D721Med (cell line): Measurements from ENCODE around the gene AUTS2.

Experiments used
- DNase-seq: peaks from one replicate; pipeline ENCODE4 v3.0.0; 2011; ENCODE audit warnings: low spot score; ENCODE audit not compliant: insufficient read length
- FAIRE-seq: peaks from 2 replicates; lab custom pipeline; 2011; peaks lifted over from hg19 to GRCh38; lab: Jason Lieb, UNC
- TF ChIP-seq, protein P1 (sequence below): IDR thresholded peaks from 2 replicates; pipeline ENCODE4 v1.5.1; 2012; ENCODE audit warnings: mild to moderate bottlenecking, control low read depth; ENCODE audit not compliant: insufficient read depth; ENCODE audit errors: missing control alignments

AUTS2 gene

DNA sequence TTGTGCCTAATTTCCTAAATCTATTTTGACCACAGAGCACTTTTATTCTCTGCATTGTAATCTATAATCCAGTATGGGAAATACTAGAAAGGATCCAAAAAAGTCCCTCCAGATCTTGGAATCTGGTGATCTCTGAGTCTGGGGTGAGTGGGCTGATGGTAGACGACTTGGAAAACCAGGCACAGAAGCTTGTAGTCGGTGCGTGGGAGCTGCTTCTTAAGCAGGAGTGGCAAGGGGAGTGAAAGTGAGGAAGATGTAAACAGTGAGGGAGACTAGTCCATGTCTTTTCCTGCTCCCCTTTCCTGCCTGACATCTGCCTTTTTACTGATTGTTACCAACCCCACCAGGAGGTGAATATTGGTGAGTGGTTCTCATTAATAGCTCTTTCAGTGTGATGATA is 6.8 kb downstream of the AUTS2 start:
- FAIRE-seq (no peak), DNase-seq (no peak)
- TF ChIP-seq, protein P1, sequence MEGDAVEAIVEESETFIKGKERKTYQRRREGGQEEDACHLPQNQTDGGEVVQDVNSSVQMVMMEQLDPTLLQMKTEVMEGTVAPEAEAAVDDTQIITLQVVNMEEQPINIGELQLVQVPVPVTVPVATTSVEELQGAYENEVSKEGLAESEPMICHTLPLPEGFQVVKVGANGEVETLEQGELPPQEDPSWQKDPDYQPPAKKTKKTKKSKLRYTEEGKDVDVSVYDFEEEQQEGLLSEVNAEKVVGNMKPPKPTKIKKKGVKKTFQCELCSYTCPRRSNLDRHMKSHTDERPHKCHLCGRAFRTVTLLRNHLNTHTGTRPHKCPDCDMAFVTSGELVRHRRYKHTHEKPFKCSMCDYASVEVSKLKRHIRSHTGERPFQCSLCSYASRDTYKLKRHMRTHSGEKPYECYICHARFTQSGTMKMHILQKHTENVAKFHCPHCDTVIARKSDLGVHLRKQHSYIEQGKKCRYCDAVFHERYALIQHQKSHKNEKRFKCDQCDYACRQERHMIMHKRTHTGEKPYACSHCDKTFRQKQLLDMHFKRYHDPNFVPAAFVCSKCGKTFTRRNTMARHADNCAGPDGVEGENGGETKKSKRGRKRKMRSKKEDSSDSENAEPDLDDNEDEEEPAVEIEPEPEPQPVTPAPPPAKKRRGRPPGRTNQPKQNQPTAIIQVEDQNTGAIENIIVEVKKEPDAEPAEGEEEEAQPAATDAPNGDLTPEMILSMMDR = no peak

DNA sequence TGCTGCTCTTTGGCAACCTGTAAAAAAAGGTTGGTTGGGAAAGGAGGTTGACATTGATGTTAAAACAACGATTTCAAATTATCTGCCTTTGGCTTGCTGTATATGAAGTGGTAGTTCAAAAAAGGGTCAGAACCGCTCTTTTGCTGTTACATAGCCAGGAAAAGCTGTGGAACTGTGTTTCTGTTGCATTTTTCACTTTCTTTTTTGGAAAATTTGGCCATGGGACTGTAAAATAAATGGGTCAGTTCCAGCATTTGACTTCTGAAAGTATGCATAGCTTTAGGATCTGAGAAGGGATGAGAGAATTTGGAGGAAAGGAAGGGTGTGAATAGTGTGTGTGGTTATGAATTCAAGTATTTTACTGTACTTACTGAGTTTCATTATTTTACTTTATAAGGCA is 7.3 kb downstream of the AUTS2 start:
- DNase-seq (no peak), FAIRE-seq (no peak)
- TF ChIP-seq, protein P1 = no peak

DNA sequence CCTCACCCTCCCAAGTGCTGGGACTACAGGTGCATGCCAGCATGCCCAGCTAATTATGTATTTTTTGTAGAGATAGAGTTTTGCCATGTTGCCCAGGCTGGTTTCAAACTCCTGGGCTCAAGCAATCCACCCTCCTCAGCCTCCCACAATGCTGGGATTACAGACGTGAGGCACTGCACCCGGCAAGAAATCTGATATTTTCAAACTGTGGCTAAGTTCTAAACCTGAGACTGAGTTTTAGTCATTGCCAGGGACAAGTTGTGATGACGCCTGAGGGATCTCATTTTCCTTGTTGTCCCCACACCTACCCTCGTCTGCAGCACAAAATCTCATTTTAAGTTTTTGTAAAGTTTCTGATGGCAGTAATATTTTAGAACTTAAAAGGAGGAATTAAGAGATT is 9.8 kb downstream of the AUTS2 start:
- DNase-seq = no peak
- TF ChIP-seq, protein P1 = no peak
- FAIRE-seq = no peak

DNA sequence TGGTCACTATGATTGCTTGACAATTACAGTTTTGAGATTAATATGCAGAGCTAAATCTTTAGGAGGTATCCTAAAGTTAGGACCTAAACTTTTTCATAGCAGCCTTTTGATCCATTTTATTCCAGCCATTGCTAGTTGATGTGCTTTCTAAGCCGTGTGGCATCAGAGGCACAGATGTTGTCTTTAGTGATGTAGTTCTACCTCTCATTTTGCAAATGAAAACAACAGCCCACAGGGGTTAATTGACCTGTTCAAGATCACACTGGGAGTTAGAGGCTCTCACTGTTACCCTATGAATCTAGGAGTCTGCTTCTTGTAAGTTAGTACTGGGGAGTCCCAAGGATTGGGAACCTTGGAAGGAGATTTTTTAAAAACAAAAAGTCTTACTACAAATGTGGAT is 10.6 kb downstream of the AUTS2 start:
- FAIRE-seq (no peak), DNase-seq (no peak)
- TF ChIP-seq, protein P1 = no peak

DNA sequence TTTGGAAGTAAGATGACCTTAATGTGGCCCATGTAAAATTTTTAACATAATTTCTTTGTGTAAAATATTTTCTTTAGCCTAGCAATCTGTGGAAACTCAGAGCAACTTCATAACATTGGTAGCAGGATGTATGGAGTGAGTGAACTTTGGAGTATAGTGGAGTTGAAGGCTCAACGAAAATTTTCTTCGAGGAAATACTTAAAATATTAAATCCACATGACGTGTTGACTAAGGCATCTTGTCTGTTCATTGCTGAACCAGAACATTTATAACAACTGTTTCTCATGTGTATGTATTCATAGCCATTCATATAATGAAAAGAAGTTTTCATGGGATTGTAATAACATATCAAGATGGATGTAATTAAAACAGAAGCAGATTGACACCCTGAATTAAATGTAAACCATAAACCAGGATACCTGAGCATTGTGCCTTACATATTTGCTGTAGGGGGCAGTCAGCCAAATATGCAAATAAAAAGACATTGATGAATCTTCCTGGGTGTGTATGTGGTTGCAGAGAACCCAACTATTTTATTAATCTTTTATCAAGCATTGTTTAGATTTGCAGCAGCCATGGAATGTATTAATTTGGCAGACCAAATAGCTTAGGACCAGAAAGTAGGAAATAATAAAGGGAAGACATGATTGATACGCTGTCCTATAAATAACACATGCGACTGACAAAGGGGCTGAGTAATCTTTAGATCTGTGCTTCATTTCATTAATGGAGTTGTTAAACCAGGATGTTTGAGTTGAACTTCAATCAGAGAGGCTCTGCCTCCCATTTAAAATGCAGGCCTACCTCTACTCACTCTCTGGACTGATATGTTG is 11.5 kb downstream of the AUTS2 start:
- no peak for DNase-seq
- TF ChIP-seq, protein P1 = no peak
- FAIRE-seq = no peak

DNA sequence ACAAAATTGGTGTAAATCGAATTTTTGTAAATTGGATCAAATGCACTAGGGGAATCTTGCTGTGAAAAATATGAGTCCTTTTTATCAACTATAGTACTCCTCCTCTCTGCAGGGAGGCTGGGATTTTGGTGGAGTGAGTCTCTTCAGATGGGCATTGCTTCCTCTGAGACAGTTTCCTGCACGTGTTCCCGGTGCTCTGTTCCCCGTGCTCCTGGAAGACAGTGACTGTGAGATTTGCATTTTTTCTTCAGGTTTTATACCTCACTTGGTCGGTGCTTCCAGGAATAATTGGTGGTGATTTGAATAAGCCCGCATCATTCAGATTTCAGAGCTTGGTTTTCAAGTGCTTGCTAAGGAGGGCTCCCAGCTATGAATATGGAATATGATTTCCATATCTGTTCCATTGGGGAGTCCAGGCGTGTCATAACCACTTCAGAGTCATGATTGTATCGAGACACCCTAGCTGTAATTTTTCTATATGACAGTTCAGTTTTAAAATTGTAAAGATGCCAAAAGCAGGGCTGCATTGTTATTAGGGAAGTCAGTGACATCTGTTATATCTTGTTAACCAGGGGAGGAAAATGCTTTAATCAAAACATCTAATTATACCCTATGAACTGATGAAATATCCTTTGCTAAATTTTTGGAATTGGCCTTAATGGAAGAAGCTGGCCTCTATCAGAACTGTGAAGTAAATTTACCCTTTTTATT is 12.3 kb downstream of the AUTS2 start:
- no peak for FAIRE-seq
- no peak for DNase-seq
- TF ChIP-seq, protein P1 = no peak

DNA sequence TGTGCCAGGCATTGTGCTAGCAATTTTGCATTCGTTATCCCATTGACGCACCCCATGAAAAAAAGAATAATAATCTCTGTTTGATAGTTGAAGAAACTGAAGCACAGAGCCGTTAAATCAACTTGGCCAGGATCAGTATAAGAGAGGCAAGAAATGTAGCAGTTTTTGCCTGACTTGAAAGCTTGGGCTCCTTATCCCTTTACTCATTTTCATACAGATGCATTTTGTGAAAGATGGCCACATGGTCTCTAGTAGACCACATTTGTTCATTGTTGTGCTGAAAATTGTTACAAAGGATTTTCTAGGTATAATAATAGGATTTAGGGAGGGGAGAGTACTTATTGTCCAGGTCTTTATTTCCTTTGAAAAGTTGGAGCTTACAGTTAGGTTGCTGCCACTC is 14.7 kb downstream of the AUTS2 start:
- FAIRE-seq = no peak
- TF ChIP-seq, protein P1 = no peak
- DNase-seq = no peak
